COLO668 (cell line): ENCODE results near the gene FBXO47.
"Not testable (repeated sequence)": the region's sequence is repeated elsewhere in the genome, so short reads cannot be mapped to it uniquely, and the experiment has no call there.

Experiments used
- DNase-seq: peaks from one replicate; lab custom pipeline; 2025; ENCODE audit not compliant: unreplicated experiment; lab: John Stamatoyannopoulos, UW

FBXO47 gene

GRCh38 chr17:38925263-38925995 lies 41.8 kb downstream of the FBXO47 start, which contains the start of gene LASP1NB:
LASP1NB (plus strand) TSS chr17:38925614.
- no peak for DNase-seq

GRCh38 chr17:38922538-38923297 lies 44.5 kb downstream of the FBXO47 start:
- DNase-seq, result no peak

- DNase-seq, result no peak
Observed at GRCh38 chr17:38921756-38922411, 45.3 kb downstream of the FBXO47 start.

DNA sequence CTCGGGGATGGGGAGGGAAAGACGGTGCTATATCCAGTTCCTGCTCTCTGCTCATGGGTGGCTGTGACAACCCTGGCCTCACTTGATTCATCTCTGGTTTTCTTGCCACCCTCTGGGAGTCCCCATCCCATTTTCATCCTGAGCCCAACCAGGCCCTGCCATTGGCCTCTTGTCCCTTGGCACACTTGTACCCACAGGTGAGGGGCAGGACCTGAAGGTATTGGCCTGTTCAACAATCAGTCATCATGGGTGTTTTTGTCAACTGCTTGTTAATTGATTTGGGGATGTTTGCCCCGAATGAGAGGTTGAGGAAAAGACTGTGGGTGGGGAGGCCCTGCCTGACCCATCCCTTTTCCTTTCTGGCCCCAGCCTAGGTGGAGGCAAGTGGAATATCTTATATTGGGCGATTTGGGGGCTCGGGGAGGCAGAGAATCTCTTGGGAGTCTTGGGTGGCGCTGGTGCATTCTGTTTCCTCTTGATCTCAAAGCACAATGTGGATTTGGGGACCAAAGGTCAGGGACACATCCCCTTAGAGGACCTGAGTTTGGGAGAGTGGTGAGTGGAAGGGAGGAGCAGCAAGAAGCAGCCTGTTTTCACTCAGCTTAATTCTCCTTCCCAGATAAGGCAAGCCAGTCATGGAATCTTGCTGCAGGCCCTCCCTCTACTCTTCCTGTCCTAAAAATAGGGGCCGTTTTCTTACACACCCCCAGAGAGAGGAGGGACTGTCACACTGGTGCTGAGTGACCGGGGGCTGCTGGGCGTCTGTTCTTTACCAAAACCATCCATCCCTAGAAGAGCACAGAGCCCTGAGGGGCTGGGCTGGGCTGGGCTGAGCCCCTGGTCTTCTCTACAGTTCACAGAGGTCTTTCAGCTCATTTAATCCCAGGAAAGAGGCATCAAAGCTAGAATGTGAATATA lies 46.6 kb downstream of the FBXO47 start:
- DNase-seq, result no peak

DNA sequence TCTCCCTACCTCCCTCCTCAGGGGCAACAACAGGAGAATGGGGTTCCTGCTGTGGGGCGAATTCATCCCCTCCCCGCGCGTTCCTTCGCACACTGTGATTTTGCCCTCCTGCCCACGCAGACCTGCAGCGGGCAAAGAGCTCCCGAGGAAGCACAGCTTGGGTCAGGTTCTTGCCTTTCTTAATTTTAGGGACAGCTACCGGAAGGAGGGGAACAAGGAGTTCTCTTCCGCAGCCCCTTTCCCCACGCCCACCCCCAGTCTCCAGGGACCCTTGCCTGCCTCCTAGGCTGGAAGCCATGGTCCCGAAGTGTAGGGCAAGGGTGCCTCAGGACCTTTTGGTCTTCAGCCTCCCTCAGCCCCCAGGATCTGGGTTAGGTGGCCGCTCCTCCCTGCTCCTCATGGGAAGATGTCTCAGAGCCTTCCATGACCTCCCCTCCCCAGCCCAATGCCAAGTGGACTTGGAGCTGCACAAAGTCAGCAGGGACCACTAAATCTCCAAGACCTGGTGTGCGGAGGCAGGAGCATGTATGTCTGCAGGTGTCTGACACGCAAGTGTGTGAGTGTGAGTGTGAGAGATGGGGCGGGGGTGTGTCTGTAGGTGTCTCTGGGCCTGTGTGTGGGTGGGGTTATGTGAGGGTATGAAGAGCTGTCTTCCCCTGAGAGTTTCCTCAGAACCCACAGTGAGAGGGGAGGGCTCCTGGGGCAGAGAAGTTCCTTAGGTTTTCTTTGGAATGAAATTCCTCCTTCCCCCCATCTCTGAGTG lies 47.7 kb downstream of the FBXO47 start:
- DNase-seq, result no peak

DNA sequence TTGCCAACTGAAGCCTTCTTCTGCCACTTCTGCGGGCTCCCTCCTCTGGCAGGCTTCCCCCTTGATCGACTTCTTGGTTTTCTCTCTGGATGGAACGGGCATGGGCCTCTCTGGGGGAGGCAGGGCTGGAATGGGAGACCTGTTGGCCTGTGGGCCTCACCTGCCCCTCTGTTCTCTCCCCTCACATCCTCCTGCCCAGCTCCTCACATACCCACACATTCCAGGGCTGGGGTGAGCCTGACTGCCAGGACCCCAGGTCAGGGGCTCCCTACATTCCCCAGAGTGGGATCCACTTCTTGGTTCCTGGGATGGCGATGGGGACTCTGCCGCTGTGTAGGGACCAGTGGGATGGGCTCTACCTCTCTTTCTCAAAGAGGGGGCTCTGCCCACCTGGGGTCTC lies 48.3 kb downstream of the FBXO47 start:
- no peak for DNase-seq

GRCh38 chr17:38918129-38918913 lies 48.9 kb downstream of the FBXO47 start:
- no peak for DNase-seq

DNA sequence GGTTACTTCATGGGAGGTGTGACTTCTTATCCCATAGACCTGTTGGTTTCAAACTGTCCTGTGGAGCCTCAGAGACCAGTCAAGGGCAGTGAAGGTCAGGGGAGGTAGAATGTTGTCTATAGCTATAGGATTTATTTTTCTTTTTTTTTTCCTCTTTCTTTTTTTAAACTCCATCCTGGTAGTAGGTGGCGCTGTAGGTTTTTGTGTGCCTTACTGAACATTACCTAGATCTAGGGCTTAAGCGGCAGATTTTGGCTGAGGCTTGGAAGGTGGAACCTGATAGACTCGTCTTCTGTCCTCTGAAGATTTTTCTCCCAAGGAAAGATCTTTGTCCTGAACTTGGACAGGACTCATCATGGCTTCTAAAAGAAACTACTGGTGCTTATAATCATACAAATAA lies 49.9 kb downstream of the FBXO47 start:
- DNase-seq, result no peak

DNA sequence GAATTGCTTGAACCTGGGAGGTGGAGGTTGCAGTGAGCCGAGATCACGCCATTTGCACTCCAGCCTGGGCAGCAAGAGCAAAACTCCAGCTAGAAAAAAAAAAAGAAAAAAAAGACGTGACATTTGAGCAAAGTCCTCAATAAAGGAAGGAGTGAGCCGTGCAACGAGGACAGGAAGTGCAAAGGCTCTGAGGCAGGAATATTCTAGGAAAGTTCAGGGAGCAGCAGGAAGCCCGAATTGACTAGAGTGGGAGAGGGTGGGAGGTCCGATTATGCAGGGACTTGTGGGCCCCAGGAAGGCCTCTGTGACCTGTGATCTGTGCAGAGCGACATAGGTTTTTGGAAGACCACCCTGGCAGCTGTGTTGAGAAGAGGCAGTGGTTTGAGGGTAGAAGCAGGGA lies 50.4 kb downstream of the FBXO47 start:
- DNase-seq, result no peak

- DNase-seq, result no peak
Observed at GRCh38 chr17:38915639-38915995, 51.6 kb downstream of the FBXO47 start.

DNA sequence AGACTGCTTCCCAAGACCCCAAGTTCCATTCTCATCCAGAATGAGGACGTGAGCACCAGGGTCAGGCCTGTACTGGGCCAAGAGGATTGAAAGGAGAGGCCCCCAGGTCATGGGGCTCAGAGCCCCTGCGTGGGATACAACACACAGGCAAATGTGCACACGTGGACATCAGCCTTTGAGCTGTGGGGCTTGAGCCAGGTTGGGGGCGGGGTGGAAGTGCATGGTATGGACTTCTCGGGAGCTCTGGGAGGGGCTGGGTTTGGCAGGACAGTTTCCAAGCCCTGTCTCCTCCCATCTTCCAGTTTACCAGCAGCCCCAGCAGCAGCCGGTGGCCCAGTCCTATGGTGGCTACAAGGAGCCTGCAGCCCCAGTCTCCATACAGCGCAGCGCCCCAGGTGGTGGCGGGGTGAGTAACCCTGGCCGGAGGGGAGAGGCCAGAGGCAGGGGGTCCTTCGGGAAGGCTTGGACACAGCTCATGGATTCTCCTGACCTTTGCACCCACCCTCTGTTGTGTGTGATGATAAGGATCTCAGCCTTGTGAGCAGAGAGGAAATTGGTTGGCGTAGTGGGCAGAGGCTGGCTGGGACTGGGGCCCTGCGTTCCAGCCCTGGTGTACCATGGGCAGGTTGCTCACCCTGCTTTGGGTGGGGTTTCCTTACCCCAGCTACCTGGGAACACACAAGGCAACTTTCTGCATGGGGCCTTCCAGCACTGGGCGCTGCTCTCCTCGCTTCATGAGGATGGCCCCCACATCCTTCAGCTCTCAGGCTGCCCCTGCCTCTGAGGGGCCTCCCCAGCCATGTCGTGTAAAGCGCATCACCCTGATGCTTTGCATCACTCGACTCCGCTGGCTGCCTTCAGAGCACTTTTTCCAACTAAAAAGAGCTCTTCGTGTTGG lies 52.2 kb downstream of the FBXO47 start:
- no peak for DNase-seq

- DNase-seq, result no peak
Observed at GRCh38 chr17:38912221-38912813, 54.9 kb downstream of the FBXO47 start.

- not testable (repeated sequence) for DNase-seq
Observed at GRCh38 chr17:38911731-38912081, 55.5 kb downstream of the FBXO47 start.

GRCh38 chr17:38911081-38911730 lies 56.0 kb downstream of the FBXO47 start:
- DNase-seq, result no peak

DNA sequence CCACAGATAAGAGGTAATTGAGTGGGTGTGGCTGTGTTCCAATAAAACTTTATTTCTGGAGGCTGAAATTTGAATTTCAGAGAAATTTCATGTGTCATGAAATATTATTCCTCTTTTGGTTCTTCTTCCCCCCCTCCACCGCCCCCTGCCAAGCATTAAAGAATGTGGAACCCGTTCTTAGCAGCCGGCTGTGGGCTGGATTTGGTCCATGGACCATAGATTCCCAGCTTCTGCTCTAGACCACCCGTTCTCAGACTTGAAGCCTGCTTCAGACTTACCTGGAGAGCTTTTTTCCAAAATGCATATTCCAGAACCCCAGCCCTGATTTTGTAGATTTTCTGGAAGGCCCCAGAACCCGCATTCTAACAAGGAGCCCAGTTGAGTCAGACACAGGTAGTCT lies 56.9 kb downstream of the FBXO47 start:
- no peak for DNase-seq

GRCh38 chr17:38908676-38909181 lies 58.5 kb downstream of the FBXO47 start:
- no peak for DNase-seq

DNA sequence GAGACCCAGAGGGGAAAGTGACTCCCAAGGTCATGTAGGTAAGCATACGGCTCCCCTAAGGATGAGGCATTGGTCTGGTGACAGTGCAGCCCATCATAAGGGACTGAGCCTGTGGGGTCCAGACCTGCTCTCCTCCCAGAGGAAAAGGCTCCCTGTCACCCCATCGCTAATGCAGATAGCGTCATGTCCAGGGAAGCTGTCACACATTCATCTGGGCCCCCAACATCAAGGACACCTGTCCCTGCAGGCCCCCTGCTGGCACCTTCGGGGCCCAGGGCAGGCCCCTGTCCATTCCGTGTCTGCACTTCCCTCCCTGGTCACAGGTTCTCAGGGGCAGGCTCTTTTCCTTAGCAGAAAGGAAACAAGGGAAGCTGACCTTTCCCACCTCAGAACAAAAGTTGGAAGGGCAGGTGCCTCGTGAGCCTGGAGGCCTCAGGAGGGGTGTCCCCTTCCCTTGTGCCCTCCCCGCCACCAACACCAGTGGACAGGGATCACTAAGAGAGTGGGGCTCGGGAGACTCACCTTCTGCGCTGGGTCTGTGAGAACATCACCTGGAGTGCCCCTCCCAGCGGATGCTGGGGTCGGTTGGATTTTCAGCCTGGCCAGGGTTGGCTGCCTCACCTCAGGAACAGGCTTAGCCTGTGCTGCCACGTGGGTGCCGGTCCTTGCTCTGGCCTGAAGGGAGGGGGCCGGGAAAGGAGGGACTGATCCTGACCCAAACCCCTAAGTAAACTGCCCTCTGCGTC lies 59.1 kb downstream of the FBXO47 start:
- no peak for DNase-seq
